Adrenal gland (tissue), 5 donors: ENCODE data around the gene UVRAG.

ENCODE experiments used
- POLR2A ChIP-seq, 2 donors: fragments of 450-650 bp; IDR thresholded peaks; one replicate each; pipeline ENCODE4 v1.6.1; 2017; ENCODE audit warnings: antibody characterized with exemption in 2 of 2, mild to moderate bottlenecking in 2 of 2, moderate library complexity in 1 of 2
- TF ChIP-seq, protein P1 (sequence below), 6 experiments: fragments of 450-650 bp in 4 of 6; fragments of 200-600 bp in 2 of 6; sonication (generic) in 1 of 6; IDR thresholded peaks; 1 replicate in 5 of 6; 2 replicates in 1 of 6; pipeline versions ENCODE4 v1.5.1 to v1.8.0; 2016 to 2021; ENCODE audit warnings: antibody characterized with exemption in 6 of 6, mild to moderate bottlenecking in 2 of 6, moderate library complexity in 1 of 6
- donor health status: DM: no; HTN: no; CAD: no.

DNA sequence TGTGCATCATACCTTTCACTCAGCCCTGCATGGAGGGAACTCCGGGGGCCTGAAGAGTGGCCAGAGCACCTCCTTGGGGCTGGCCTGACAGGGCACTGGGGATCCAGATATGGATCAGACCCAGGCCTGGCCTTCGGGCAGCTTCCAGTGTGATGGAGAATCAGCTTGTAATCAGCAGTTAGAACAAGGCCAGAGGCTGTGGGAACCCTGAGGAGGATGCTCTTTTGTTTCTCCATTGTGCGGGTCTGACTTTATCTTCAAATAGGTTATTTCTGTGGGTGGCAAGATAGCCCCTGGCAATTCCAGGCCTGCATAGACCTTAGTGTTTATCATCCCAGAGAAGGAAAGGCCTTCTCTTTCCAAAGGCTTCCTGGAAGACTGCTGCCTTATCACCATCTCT, 34.1 kb upstream of the UVRAG start:
- TF ChIP-seq, protein P1, sequence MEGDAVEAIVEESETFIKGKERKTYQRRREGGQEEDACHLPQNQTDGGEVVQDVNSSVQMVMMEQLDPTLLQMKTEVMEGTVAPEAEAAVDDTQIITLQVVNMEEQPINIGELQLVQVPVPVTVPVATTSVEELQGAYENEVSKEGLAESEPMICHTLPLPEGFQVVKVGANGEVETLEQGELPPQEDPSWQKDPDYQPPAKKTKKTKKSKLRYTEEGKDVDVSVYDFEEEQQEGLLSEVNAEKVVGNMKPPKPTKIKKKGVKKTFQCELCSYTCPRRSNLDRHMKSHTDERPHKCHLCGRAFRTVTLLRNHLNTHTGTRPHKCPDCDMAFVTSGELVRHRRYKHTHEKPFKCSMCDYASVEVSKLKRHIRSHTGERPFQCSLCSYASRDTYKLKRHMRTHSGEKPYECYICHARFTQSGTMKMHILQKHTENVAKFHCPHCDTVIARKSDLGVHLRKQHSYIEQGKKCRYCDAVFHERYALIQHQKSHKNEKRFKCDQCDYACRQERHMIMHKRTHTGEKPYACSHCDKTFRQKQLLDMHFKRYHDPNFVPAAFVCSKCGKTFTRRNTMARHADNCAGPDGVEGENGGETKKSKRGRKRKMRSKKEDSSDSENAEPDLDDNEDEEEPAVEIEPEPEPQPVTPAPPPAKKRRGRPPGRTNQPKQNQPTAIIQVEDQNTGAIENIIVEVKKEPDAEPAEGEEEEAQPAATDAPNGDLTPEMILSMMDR (IDR thresholded peaks at IDR 0.05), result no peak
- TF ChIP-seq POLR2A (IDR thresholded peaks at IDR 0.05), result no peak
